CD4-positive, alpha-beta T cell treated with Interleukin-12 subunit alpha and Interleukin-12 subunit beta, for 1 hour (primary cell): ENCODE data around the gene OPRL1.
A peak's percentile ranks its signal among the peaks of the same experiment; 100 is the strongest.
"Not testable (repeated sequence)": the region's sequence is repeated elsewhere in the genome, so short reads cannot be mapped to it uniquely, and the experiment has no call there.

Source experiments
- DNase-seq: peaks from one replicate; pipeline ENCODE4 v3.0.0-alpha.2; 2020

OPRL1 gene

GRCh38 chr20:64087226-64087825, 7.4 kb downstream of the OPRL1 start:
- DNase-seq = not testable (repeated sequence)

- not testable (repeated sequence) for DNase-seq
Measured at GRCh38 chr20:64088586-64088985, 8.7 kb downstream of the OPRL1 start.

DNA sequence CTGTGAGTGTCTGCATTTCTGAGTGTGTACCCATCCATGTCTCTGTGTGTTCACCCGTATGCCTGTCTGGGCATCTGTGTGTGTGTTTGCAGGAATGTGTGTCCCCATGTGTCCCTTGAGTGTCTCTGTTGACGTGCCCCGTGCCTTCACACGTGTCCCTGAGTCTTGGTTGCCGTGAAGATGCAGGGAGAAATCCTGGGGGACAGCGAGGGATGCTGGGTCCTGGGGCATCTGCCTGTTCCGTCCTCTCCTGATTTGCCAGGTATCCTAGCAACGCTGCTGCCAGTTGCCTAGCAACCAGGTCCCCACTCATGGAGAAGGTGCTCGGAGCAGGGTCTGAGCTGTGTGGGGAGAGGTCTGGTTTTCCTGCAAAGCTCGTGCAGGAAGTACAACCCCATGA, 10.3 kb downstream of the OPRL1 start:
- no peak for DNase-seq

DNA sequence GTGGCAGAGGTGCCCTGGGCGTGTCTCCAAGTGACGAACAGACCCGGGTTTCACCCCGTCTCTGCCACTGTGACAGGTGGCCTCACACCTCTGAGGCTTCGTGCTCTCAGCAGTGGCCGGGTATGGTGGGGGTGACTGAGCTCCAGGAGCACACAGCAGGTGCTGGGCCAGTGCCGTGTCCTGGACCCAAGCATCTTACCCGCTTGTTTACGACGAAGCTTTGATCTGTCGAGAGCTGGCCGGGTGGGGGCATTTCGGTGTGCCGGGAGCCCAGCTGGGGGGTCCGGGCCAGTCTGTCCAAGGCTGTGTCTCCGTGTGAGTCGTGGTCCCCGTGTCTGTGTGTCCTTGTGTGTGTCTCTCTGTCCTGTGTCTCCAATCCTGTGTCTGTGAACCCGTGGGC, 11.5 kb downstream of the OPRL1 start:
- DNase-seq = no peak

DNA sequence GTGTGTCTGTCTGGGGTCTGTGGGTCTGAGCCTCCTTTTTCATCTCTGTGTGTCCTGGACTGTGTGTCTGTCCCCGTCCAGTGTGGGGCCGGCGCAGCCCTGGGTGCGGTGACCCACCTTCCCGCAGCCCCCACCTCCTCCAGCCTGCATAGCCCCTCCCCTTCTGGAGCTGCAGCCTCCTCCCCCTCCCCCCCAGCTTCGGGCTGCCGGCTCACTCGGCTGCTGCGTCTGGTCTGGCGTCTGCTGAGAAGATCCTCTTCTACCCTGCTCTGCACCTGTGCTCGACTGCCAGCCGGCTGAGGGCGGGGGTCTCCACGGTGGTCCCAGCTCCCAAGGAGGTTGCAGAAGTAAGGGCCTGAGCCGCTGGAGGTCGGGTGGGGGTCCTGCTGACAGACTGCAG, 11.9 kb downstream of the OPRL1 start:
- DNase-seq = no peak

GRCh38 chr20:64092258-64093012, 12.6 kb downstream of the OPRL1 start:
- DNase-seq = no peak

DNA sequence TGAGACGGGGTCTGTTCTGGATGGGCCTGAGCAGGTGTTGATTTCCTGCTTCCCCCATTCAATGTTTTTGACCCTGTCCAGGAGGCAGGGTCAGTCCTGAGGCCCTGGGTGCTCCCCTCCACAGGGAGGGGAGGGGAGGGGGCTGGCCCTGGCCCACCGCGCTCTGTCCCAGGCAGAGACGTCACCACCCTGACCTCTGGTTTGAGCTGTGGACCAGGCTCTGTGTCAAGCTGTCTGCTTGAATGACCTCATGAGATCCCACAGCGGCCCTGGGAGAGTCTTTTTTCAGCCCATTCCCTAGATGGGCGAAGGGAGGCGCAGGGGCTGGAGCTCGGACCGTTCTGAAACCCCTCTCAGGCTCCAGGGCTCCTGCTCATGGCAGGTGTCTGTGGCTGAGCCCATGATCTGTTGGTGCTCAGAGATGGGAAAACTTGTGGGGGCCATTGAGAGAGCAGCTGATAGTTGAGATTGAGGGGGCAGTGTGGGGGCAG, 13.2 kb downstream of the OPRL1 start:
- no peak for DNase-seq

DNA sequence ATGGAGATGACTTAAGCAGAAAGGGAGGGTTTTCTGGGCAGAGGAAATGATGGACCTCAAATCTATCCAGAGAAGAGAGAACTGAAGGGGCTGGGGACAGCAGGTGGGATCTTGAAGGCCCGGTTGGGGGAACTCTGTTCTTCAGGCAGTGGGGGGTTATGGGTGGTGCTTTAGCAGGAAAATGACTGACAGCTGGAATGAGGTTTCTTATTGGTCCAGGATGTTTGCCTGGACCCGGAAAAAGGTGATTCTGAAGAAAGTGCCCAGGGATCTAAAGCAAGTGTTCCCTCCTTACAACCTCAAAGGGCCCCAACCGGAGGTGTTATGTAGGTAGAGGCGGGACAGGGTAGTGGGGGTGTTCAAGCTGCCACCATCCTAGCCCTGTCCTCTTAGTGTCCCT, 15.6 kb downstream of the OPRL1 start:
- no peak for DNase-seq

GRCh38 chr20:64095927-64096326, 16.0 kb downstream of the OPRL1 start:
- DNase-seq = no peak

GRCh38 chr20:64096535-64096934, 16.7 kb downstream of the OPRL1 start:
- DNase-seq = no peak

GRCh38 chr20:64098471-64099013, 18.7 kb downstream of the OPRL1 start:
- no peak for DNase-seq

DNA sequence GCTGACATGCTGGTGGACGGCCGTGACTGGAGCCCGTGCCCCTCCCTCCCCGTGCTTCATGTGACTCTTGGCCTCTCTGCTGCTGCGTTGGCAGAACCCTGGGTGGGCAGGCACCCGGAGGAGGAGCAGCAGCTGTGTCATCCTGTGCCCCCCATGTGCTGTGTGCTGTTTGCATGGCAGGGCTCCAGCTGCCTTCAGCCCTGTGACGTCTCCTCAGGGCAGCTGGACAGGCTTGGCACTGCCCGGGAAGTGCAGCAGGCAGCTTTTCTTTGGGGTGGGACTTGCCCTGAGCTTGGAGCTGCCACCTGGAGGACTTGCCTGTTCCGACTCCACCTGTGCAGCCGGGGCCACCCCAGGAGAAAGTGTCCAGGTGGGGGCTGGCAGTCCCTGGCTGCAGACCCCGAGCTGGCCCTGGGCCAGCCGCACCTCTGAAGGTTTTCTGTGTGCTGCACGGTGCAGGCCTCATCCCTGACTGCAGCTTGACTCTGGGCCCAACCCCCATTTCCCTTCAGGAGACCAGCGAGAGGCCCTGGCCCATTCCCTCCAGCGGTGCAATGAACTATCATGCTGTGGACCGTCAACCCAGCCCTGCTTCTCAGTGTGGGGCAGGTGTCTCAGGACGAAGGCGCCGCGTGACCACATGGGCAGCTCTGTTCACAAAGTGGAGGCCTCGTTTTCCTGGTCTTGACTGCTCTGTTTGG, 19.4 kb downstream of the OPRL1 start:
- no peak for DNase-seq

- peak; percentile 22 for DNase-seq
Measured at GRCh38 chr20:64099880-64100565, 20.1 kb downstream of the OPRL1 start.

GRCh38 chr20:64100566-64100888, 20.6 kb downstream of the OPRL1 start:
- no peak for DNase-seq

DNA sequence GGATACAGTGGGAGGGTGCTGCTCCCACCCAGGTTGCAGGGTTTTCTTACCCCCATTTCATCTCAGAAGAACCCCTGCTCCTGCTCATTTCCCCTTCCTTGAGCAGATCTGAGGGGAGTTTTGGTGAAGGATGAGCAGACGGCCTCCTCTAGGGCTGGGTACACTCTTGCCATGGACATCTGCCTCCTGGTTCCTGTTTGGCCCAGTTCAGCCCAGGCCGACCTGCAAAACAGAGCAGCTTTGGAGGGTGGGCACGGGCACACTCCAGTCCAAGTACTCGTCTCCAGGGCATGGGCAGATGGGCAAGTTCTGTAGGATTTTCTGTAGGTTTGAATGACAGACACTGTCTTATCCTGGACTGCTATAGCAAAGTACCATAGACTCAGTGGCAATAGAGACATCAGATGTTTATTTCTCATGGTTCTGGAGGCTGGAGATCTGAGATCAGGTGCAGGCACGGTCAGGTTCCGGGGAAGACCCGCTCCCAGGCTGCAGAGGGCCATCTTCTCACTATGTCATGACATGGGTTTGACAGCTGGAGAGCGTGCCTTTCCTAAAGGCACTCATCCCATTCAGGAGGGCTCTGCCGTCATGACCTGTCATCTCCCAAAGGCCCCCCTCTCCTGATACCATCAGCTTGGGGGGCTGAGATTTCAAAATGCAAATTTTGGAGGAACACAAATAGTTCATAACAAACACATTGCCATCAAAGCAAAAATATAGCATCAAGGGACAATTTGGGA, 21.2 kb downstream of the OPRL1 start:
- DNase-seq = no peak

DNA sequence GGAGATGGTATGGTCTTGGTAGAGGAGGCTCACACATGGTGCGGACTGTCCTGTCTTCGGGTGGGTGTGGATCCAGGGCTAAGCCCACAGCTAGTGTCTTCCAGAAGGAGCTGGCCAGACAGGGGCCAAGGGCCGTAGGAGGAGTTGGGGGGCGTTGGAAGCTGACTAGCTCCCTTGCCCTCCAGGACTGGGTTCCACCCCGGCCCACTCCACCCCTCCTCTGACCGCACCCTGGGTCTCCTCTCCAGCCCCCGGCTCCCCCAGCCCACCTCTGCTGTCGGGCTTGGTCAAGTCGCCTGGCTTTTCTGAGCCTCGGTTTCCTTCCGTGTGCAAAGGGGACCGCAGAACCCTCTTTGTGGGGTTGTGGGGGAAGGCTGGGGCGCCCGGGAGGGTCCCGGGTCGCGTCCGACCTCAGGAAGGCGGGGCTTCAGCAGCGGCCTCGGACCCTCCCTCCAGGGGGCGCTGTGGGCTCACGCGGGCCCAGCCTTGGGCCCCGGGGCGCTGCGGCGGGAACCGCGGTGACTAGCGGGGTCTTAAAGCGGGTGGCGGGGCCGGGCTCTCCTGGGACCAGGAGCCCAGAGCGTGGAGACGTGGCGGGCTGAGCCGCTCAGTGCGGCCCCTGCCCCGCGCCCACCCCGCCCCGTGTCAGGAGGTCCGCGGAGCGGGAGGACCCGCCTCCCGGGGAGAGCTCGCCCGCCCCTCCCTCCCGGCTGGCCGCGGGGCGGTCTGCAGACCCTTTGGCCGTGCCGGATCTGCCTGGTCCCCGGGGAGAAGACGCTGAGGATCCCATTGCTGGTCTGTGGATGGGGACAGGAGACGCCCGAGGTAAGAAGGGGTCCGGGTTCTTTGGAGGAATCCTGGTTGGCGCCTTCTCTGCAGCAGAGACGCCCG, 22.1 kb downstream of the OPRL1 start:
- peak; percentile 68 for DNase-seq

- no peak for DNase-seq
Measured at GRCh38 chr20:64102647-64103354, 22.9 kb downstream of the OPRL1 start.

DNA sequence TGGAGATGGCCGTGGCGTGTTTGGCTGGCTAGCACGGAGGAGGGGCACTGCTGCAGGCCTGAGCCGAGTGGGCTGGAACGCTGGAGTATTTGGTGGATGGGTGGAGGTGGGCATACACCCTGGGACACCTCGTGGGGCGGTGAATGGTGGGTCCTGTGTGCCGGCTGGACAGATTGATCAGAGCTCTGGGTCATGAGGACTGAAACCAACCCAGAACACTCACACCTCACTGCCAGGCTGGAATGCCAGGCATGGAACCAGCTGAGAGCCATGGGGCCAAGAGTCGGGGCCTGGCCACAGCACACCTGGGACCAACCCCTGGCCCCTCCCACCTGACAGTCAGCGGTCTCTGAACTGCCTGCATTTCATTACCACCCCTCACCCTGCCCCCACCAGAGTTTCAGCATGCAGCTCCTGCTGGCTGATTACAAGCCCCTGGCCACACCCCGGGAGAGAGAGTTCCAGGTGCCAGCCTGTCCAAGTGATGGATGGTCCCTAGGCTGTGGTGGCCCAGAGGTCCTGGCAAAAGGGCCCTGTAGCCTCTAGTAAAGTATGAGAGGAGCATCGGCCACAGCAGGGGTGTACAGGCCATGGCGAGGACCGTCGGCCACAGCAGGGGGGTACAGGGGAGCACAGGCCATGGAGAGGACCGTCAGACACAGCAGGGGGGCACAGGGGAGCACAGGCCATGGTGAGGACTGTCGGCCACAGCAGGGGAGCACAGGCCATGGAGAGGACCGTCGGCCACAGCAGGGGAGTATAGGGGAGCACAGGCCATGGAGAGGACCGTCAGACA, 24.2 kb downstream of the OPRL1 start:
- no peak for DNase-seq

- no peak for DNase-seq
Measured at GRCh38 chr20:64104667-64105451, 25.0 kb downstream of the OPRL1 start.
